Measurements from ENCODE around the gene SERBP1.

Gene SERBP1

DNA sequence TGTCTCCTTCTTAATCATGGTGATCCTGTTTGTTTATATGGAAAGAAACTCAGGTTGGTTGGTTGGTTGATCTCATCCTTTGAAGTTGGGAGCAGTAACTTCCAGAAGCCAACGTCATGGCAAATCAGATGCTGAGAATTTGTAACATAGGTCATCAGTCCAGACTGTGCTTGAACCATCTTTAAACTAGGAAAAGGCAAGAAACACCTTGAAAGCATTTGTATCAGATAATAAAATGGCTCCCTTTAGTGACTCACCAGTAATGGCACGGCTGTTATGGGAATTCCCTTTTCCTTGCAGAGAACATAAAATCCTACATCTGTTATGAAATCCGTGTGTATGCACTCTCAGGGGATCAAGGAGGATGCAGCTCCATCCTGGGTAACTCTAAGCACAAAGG, 58.1 kb downstream of the SERBP1 start:
- H3K27ac Mint-ChIP-seq: no peak overlapping the region
- no peak for DNase-seq
- TF ChIP-seq, protein P1, sequence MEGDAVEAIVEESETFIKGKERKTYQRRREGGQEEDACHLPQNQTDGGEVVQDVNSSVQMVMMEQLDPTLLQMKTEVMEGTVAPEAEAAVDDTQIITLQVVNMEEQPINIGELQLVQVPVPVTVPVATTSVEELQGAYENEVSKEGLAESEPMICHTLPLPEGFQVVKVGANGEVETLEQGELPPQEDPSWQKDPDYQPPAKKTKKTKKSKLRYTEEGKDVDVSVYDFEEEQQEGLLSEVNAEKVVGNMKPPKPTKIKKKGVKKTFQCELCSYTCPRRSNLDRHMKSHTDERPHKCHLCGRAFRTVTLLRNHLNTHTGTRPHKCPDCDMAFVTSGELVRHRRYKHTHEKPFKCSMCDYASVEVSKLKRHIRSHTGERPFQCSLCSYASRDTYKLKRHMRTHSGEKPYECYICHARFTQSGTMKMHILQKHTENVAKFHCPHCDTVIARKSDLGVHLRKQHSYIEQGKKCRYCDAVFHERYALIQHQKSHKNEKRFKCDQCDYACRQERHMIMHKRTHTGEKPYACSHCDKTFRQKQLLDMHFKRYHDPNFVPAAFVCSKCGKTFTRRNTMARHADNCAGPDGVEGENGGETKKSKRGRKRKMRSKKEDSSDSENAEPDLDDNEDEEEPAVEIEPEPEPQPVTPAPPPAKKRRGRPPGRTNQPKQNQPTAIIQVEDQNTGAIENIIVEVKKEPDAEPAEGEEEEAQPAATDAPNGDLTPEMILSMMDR (IDR thresholded peaks at IDR 0.05): no peak
- H3K9me3 Mint-ChIP-seq: no peaks in the 10 kb centered on the region
- peaks cover 22% of the 10 kb centered on the region for H3K4me1 Mint-ChIP-seq
- no peak overlapping the region for H3K4me3 Mint-ChIP-seq
- peaks cover 2% of the 10 kb centered on the region for H3K27me3 Mint-ChIP-seq (ENCODE audit: low read depth, poor library complexity)
- no peaks in the 10 kb centered on the region for H3K36me3 Mint-ChIP-seq (ENCODE audit: low read depth)

DNA sequence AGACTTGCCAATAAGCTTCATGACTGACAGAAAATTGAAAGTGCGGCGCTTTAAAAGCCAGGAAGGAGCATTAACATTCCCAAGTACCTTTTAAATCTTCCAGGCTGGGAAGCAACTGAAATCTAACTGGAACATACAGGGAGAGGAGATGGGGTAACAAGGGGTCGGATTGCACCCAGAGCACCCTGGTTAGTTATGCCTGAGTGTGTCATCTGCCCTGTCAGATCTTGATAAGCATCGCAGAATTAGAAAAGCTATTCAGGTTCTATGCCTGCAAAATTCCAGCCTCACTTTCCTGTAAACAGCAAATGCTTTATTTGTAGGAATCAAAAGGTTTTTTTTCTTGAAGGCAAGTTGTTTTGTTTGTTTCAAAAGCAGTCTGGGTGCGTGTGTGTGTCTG, 58.5 kb downstream of the SERBP1 start:
- H3K4me1 Mint-ChIP-seq: peaks cover 18% of the 10 kb centered on the region
- no peaks in the 10 kb centered on the region for H3K9me3 Mint-ChIP-seq
- DNase-seq: no peak
- no peaks in the 10 kb centered on the region for H3K36me3 Mint-ChIP-seq (ENCODE audit: low read depth)
- no peak overlapping the region for H3K27ac Mint-ChIP-seq
- H3K27me3 Mint-ChIP-seq (ENCODE audit: low read depth, poor library complexity): peaks cover 3% of the 10 kb centered on the region
- H3K4me3 Mint-ChIP-seq: no peak overlapping the region
- TF ChIP-seq, protein P1 (IDR thresholded peaks at IDR 0.05): no peak

DNA sequence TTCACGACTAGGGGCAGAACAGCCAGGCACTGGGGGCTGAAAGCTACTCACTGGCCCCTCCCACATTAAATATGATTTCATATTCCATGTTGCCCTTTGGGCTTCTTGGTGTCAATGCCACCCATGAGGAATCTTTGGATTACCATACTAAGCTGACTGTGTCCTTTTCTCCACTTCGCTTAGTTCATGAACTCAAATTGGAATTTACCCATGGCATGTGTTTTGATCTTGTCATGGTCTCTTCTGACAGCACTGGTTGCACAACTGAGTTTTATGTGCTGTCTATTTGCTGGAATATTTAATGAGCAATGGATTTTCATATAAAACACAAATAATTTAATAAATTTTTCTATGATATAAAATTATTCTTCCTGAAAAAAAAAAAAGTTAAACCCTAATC, 59.2 kb downstream of the SERBP1 start:
- H3K4me1 Mint-ChIP-seq: peaks cover 11% of the 10 kb centered on the region
- H3K4me3 Mint-ChIP-seq: no peak overlapping the region
- no peak for DNase-seq
- no peaks in the 10 kb centered on the region for H3K9me3 Mint-ChIP-seq
- no peaks in the 10 kb centered on the region for H3K36me3 Mint-ChIP-seq (ENCODE audit: low read depth)
- H3K27ac Mint-ChIP-seq: no peak overlapping the region
- TF ChIP-seq, protein P1 (IDR thresholded peaks at IDR 0.05): no peak
- H3K27me3 Mint-ChIP-seq (ENCODE audit: low read depth, poor library complexity): peaks cover 3% of the 10 kb centered on the region

DNA sequence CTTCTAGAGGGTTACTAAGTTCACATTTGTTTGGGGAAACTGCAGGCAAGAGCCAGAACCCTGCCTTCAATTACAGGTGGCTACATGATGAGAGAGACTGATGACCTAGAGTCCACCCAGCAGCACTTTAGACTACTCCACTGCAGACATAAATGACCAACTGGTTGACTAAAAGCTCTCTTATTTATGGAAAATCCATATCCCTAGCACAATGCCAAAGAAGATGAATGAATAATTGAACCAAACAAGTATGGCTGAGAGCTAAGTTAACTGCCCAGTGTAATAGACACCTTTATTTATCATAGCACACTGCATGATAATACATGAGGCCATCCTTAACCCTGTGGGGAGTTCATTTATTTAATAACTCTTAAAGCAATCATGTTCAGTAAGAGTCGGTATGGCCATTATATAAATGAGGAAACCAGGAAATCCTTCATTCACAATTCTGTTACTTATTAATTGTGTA, 62.1 kb downstream of the SERBP1 start:
- Mint-ChIP-seq H3K27ac (peak overlapping the region; percentile 80), H3K27me3 (ENCODE audit: low read depth, poor library complexity) (peaks cover 6% of the 10 kb centered on the region), H3K4me1 (peaks cover 11% of the 10 kb centered on the region), H3K36me3 (ENCODE audit: low read depth) (no peaks in the 10 kb centered on the region), H3K4me3 (no peak overlapping the region), H3K9me3 (no peaks in the 10 kb centered on the region)
- TF ChIP-seq, protein P1 (IDR thresholded peaks at IDR 0.05): no peak
- DNase-seq: no peak

DNA sequence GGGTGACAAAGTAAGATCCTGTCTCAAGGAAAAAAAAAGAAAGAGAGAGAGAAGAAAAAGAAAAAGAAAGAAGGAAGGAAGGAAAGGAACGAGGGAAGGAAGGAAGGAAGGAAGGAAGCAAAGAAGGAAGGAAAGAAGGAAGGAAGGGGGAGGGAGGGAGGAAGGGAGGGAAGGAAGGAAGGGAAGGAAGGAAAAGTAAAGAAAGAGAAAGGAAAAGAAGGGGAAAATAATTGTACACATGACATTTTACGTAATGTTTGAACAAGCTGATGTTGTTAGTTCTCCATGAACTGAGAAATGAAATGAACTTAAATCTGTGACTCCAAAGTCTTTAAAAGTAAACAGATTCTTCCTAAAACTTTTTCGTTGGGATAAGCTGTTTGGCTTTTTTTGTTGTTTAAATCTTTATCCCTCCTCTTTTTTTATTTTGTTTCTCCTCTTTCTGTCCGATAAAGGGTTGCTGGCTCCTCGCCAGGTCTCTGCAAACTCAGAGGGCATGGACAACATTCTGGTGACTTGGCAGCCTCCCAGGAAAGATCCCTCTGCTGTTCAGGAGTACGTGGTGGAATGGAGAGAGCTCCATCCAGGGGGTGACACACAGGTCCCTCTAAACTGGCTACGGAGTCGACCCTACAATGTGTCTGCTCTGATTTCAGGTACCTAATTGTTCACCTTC, 62.7 kb downstream of the SERBP1 start:
- Mint-ChIP-seq H3K4me3 (no peak overlapping the region), H3K36me3 (ENCODE audit: low read depth) (no peaks in the 10 kb centered on the region), H3K27me3 (ENCODE audit: low read depth, poor library complexity) (peaks cover 6% of the 10 kb centered on the region), H3K4me1 (peaks cover 11% of the 10 kb centered on the region), H3K9me3 (no peaks in the 10 kb centered on the region), H3K27ac (peak overlapping the region; percentile 80)
- TF ChIP-seq, protein P1 (IDR thresholded peaks at IDR 0.05): no peak
- DNase-seq: no peak

DNA sequence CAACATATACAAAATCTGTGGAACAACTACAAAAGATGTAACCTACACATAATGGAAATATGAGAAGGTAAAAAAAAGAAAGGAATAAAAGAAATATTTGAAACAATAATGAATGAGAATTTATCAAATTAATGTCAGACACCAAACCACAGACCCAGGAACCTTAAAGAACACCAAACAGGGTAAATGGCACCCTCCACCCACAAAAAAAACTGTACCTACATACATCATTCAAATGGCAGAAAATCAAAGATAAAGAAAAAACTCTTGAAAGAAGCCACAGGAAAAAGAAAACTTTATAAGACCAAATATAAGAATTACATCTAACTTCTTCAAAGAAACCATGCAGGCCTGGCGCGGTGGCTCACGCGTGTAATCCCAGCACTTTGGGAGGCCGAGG, 68.6 kb downstream of the SERBP1 start:
- Mint-ChIP-seq H3K9me3 (no peaks in the 10 kb centered on the region), H3K27ac (peak overlapping the region; percentile 7), H3K4me1 (peaks cover 2% of the 10 kb centered on the region), H3K27me3 (ENCODE audit: low read depth, poor library complexity) (peaks cover 3% of the 10 kb centered on the region), H3K4me3 (no peak overlapping the region), H3K36me3 (ENCODE audit: low read depth) (no peaks in the 10 kb centered on the region)
- TF ChIP-seq, protein P1 (IDR thresholded peaks at IDR 0.05): no peak
- no peak for DNase-seq

Data from nephron progenitor cell (in vitro differentiated cells).